CD4-positive, alpha-beta T cell treated with Interferon gamma for 1 hour (primary cell): Measurements from ENCODE around the gene MBNL2.

Experiments
- DNase-seq: peaks from one replicate; pipeline ENCODE4 v3.0.0-alpha.2; 2020

Gene MBNL2

DNA sequence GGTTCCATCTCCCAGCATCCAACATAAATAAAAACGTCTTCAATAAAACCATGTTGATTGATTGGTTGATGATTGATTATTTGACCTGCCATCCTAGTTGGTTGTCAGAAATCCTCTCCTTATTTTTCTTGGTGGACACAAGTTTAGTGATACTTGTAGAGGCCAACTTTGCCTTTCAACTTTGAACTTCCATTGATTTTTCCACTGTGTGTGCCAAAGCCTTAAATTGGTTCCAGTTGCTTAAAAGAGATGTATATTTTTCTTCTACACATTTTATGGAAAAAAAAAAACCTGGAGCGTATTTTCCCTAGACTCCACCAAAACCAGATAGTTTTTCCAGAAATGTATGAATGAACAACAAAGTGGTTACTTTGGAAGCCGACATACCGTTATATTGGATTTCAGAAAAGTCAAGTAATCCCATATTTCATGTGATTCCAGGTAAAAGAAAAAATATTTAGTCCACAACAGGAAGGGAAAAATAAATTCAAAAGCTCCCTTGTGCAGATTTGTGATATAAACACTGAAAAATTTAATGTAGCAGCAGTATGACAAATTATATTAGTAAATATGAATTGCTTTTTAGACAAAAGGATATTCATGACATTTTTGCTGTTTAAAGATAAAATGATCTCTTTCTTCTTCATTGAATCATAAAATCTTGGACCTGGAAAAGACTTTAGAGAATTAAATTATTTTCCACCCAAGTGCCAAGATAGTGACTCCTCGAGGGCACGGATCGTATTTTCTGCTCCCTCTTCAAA, 85.2 kb downstream of the MBNL2 start:
- no peak for DNase-seq

DNA sequence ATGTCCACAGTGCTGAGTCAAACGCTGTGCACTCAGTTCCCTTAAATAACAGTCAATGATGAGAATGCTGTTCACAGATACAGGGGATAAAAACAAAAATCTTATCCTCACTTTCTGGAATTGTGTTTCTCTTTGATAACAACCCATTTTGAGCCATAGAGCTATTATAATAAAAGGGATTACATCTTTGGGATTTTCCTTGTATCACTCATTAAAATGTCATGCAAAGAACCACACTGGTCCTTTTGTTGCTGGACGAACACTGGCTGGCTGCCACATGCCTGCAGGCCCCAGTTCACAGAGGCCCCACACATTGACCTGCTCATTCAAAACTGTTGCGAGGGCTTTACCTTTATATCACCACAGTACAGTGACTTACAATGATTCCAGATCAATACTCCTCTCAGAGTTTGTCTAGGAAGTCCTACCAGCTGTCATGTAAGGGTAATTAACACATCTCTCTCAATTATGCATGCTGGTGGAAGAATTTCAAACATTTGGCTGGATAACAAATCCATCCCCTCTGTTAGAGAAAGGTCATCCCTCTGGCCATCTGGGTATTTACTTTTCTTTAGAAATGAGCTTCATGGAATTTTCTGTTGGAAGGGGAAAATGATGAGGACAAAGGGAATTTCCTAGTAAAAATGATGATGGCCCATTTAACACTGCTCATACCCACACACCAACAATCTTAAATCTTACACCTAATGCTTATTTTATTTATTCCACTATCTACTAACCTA, 85.9 kb downstream of the MBNL2 start:
- DNase-seq: no peak

DNA sequence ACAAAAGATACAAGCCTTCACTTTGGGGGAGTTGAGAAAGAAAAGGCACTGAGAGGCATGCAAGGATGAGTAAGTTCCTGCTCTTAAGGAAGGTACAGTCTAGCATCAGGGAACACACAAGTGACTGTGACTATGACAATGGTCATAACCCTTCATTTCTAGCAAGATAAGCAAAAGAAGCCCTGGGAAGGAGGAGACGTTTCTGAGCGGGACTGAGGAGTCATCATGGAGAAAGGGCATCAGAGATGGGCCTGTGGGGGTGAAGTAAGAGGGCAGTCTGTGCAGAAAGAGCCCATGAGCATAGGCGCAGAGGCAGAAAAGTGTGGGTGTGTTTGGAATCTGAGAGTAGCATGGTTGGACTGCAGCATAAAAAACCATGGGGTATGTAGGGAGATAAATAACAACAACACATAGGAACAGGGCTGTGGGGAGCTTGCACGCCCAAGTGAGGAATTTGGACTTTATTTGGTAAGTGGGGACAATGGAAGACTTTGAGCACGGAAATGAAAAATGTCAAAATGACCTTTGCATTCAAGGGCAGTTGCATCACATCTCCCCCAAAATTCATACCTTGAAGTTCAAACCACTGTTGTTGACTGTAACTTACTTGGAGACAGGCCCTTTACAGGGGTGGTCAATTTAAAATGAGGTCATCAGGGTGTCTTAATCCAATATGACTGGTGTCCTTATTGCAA, 86.7 kb downstream of the MBNL2 start:
- DNase-seq: no peak

DNA sequence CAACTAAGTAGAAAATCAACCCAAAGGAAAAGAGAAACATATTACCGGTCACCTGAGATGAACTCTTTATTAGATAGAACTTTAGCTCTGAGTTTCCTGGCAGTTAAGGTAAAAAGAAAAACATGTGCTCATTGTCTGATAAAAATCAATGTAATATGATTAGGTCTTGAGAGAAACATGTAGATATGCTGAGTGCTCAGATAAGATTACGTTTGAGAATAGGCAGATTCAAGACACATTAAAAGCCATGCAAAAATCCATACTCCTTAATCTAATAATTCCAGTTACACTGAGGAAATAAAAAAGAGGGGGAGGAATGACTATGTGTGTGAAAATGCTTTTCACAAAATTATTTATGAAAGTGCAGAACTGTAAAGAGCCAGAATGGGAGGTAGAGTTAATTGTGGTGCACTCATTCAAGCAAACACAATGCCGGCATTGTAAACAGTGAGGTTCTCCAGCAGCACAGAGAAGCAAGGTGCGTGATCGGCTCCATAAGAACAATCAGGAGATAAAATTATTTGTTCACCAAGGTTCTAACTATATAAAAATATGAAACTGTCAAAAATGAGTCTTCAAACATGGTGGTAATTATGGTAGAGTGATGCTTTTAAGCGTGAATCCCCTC, 88.8 kb downstream of the MBNL2 start:
- DNase-seq: no peak

DNA sequence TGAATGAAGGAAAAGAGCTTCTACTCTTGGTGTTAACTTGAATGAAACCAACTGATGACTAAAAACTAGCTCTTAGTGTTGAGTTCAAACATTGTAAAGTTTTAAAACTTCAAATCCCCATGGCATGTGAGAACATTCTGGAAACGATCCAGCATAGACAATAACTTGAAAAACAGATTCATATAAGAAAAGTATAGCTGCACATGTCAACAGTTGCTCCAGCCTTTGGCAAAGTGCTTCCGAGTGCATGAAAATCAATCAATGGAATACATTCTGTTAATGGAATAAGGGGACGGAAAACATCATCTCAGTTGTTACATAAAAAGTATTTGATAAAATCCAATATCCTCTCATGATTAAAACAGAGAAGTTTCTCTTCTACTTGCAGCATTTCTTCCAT, 89.8 kb downstream of the MBNL2 start:
- no peak for DNase-seq

DNA sequence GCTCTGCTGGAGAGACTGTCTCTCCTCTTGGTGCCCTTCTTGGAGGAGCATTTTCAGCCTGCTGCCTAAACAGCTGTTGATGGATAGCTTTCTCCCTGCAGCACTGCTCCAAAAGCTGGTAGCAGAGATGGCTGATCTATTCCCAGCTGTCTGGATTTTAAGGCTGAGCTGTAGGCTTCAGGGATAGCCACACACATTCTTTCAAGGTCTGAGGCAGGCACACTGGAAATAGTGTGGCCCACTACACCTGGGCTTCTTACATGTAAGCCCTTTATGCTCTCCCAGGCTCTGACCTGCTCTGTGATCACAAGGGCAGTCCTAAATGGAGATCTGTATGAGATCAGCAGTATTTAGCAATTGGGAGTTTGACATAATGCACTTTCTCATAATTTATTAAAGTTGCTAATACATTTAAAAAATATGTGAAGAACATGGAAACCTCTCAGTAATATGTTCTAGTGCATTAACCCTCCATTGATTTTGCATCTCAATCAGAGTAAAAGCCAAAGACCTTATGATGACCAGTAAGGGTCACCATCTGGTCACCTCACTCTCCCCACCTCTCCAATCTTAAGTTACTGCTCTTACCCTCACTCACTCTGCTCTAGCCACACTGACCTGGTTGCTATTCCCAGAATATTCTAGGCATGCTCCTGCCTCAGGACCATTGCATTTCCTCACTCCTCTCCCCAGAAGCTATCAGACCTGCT, 91.6 kb downstream of the MBNL2 start:
- no peak for DNase-seq

DNA sequence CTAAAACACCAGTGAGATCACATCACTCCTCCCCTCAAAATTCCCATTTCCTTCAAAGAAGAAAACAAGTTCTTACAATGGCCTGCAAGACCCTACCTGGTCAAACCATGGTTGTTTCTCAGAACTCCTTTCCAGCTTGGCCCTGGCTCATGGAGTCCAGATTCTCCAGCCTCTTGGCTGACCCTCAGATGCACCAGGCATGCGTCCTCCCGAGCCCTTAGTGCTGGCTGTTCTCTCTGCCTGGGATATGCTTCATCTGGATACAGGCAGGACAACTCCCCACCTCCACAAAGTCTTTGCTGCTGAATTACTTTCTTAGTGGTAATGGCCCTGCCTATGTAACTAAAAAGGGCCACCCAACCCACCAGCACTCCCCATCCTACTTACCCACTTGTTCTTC, 94.3 kb downstream of the MBNL2 start:
- no peak for DNase-seq

DNA sequence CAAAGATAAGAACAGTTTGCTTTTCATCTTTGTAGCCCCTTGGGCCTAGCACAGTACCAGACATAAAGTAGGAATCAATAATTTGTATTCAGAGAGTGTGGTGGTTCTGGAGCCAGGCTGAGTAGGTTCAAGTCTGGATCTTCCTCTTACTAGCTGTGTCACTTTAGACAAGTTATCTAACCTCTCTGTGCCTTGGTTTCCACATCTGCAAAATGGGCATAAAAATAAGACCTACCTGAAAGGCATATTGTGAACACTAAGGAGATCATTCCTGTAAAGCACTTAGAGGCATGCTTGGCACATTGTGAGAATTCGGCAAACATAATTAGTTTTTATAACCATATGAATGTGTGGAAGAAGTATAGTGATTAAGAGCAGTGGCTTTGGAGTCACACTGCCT, 95.8 kb downstream of the MBNL2 start:
- DNase-seq: no peak

DNA sequence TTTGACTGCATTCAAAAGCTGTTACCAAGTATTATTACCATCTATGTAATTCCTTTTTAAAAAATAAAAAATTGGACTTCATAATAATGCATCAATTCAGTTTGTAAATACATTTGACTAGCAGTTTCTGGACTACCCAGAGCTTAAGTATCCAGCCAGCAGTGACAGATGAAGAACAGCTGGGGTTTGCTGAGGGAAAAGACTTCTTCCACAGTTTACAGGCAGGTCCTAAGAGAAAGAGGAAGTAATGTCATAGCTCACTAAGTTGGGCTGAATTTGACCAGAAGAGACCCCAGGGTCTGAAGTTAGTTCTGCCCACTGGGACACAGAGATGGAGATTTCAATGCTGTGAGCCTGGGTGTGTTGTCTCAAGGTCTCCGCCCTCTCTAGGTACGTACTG, 96.4 kb downstream of the MBNL2 start:
- DNase-seq: no peak

DNA sequence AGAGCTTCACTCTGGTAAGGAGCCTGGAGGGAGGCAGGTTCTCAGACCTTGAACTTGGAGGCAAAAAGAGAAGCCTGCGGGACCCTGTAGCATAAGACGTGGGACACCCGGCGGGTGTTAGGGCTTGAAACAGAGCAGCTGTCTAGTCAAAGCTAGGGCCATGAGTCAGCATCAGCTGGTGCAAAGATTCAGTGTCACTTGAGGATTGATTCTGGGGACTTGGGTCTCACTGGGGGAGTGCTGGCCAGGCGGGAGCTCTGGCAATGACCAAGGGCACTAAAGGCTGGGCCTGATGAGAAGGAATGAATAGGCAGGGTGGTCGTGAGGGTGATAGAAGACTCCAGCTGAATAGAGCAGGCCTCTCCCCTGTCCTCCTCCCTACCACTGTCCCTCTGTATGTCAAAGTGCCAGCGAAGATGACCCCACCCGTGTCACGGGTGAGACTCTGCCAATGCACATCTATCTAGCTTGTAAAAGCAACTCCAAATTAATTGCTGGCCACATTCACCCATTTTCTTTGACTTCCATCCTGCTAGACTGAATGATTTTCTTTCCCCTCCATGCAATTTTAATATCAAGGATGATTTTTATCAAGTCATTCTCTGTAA, 97.1 kb downstream of the MBNL2 start:
- DNase-seq: no peak

DNA sequence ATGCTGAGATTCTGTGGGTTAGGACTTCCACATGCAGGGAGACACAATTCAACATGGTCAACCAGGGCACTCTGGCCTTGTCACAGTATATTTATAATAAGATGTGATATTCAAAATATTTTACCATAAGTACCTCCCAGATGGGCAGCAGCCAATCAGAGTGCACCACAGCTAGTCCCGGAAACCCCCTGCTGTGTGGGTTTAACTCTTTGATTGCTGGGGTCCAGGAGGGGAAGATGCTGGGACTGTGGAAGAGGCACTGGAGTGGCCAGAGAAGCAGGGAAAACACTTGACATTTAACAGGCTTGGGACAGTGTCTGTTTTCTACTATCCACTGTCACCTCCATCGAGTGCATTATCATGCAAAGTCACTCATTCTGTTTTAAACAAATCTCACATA, 99.0 kb downstream of the MBNL2 start:
- no peak for DNase-seq

DNA sequence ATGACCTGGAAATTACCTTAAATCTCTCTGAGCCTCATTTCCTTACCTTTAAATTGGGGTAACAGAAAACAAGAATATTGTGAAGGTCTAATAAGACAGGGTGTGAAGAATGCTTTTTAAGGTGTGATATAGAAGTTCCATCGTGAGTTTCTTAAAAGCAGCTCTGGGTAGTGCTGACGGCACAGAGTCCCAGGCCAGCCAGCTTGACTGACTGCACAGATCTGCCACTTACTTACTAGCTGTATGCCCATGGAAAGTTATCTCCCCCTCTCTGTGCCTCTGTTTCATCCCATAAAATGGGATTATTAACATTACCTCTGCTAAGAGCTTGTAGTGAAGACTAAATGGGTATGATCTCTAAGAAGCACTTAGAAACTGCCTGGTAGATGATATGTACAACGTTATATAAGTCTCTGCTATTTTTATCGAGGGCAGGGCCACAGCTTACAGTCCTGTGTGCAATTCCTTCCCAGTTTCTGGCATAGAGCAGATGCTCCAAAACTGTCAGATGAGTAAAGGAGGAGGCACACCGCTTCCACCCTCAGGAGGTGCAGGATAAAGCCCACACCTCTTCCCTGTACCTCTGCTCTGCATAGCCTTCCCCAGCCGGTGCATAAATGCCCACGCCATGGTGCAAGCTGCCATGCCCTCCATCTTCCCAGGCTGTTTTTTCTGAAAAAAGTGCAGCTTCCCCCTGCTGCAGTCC, 99.6 kb downstream of the MBNL2 start:
- no peak for DNase-seq

DNA sequence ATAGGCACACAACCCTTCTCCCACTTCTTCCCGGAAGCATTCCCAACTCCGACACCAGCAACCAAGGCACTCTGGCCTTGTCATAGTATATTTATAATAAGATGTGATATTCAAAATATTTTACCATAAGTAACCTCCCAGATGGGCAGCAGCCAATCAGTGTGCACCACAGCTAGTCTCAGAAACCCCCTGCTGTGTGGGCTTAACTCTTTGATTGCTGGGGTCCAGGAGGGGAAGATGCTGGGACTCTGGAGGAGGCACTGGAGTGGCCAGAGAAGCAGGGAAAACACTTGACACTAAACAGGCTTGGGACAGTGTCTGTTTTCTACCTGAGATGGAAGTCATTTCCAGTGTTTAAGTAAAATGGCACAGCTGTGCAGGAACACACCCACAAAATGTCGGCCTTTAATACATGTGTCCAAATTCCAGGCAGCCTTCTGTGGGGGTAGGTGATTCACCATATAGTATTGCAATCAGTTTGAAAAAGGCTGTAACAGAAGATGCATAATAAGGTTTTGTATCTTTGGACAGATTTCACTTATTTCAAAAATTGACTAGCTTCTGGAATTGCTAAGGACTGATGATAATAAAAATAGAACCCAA, 100.7 kb downstream of the MBNL2 start:
- no peak for DNase-seq

DNA sequence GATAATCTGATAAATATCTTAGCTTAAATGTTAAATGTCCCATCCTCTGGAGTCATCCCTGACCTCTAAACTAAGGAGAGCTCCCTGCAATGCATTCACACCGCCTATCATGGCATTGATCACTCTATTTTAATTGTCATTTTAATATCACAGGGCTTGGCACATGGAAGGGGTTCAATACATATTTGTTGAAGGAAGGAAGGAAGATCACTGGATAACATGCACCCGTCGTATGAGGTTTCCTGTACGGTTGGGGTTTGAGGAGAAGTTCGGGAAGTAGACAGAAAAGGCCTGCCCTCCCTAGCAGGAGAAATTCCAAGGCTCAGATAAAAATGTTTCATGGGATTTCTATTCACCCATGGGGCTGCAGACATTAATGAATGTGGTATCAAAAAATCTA, 102.0 kb downstream of the MBNL2 start:
- DNase-seq: no peak

DNA sequence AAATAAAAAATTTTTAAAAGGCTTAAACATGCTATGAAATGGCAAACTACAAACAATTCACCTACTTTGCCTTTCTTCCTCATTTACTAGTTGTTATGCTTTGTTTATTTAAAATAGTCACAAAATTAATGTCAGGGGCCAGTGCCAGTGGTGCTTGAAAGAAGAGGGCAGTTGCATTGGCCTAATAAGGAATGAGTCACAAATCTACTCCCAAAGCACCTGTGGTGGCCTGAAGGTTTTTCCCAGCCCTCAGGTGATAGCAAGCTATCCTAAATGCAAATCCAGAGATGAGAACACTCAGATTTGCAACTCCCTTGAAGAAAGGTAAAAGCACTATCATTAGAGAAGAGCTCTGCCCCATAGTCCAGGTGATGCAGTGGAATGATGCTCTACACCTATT, 103.6 kb downstream of the MBNL2 start:
- DNase-seq: no peak

DNA sequence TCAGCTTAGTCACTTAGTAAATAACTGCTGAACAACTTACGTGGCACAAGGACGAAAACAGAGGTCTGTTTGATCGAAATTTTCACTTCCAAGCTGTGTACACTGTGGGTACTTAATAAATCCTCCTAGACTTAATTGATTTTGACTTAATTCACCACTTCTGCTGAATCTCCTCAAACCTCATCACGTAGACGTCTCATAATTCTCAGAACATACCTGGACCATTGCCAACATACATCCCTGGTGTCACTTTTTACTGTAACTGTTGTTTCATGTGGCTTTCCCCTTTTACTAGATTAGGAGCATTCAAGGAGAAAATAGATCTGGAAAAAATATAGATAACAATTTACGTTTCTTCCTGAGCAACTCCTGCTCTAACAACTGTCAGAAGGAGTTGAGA, 105.0 kb downstream of the MBNL2 start:
- no peak for DNase-seq

DNA sequence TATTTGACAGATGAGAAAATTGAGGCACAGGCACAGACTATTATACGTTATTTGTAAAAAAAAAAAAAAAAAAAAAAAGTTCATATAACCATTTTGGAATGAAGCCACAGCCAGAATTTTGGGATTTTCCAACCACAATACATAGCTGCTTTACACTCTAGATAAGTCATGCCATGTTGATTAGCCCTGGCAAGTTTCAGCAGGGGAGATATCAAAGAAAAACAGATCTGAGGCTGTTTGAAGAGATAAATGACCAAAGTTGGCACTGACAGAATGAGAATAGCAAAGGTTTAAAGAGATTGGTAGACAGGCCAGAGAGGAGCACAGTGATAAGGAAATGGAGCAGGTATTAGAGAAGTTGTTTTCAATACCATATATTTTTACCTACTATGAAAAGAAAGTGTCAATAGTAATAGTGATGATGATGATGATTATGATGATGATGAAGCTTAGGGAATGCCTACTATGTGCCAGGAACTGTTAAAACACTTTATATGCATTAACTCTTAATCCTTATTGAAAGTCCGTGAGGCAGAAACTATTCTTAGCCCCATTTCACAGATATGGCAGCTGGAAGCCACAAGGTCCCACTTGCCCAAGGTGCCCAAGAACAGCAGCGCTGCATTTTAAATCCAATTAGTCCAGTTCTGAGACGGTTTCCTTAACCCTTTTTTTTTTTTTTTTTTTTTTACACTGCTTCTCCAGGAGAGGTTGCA, 105.5 kb downstream of the MBNL2 start:
- no peak for DNase-seq

DNA sequence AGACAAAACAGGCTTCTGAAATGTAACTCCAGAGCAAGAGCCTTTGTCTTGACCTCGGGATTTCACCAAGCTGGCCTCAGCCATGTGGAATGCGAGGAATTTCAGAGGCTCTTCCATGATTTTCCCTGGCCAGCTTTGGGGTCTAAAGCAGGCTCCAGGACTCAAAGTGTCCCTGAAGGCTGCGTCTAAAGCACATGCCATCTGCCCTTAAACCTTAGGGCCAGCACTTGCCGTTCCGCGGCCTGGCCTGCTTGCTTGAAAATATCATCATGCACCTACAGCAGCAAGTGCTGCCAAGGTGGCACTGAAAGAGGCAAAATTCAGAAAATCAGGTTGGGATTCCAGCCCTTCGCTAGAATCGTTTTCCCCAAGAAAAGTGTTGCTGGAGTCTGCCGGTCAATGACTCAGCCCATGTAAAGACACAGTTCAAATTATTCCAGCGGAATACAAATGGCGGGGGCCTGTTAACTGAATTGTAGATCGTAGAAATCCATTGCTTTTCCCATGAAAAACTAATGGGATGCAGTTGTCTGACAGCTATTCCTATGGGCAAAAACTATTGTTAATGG, 106.2 kb downstream of the MBNL2 start:
- no peak for DNase-seq

DNA sequence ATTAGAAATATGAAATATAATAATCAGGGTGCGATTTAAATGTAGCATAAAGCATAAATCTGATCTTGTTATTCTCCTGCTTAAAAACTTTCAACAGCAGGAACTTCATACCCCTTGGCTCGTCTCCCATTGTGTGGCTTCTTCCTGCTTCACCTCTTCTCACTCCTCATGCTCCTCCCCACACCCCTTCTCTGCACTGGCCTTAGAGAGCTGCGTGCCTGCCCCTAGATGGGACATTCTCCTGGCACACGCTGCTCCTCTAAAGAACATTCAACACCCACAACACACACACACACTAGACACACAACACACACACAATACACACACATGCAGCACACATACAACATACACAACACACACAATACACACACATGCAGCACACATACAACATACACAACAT, 107.2 kb downstream of the MBNL2 start:
- no peak for DNase-seq

DNA sequence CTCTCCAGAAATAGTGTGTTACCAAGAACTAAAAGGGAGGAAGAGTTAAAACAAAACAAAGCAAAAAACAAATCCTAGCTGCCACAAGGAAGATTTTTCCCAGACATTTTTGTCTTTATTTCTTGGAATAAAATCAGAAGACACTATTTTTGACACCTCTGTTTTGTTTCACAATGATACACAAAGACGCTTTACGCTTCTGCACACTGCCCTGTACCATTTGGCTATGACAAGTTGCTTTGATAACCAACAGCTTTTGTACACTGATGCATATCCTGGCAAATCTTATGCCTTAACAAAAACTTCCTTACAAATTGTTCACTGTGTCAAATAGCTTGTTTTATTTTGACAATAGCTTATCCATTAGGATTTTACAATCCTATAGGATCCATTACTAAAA, 108.3 kb downstream of the MBNL2 start:
- no peak for DNase-seq
